Measurements from ENCODE around the gene CAV2. TPM values are rescaled to one million over a fixed set of nuclear protein-coding genes. Genes with fewer than 3 reads are reported as not detected.
A peak's percentile ranks its signal among the peaks of the same experiment; 100 is the strongest.

Gene CAV2
- total and polyA plus RNA-seq, 9 of the 15 experiments (the other 6 are each of a cell fraction or from before 2014, with no cell fraction given): 16.1 to 137 (median 38.3) TPM

GRCh38 chr7:116501425-116502167 is 2.1 kb downstream of the CAV2 start (continued):
- TF ChIP-seq ZNF518B (CRISPR knock-in tag; IDR thresholded peaks at IDR 0.05) (no peak), HOXB6 (CRISPR knock-in tag; IDR thresholded peaks at IDR 0.05; ENCODE audit: borderline replicate concordance) (no peak), HDAC2 (IDR thresholded peaks at IDR 0.05) (peak; percentile 81; the same call in 1 of the 2 replicates), SPI1 (IDR thresholded peaks at IDR 0.05; ENCODE audit: borderline replicate concordance, low read depth, low read length) (no peak), ZNF444 (CRISPR knock-in tag; IDR thresholded peaks at IDR 0.05) (no peak), USF1 (CRISPR knock-in tag; IDR thresholded peaks at IDR 0.05) (no peak), MCM3 (IDR thresholded peaks at IDR 0.05) (no peak), EHMT2 (IDR thresholded peaks at IDR 0.05) (peak; percentile 54), ADNP (tag; IDR thresholded peaks at IDR 0.05) (peak; percentile 74; the same call in 1 of the 2 replicates), ZFP91 (CRISPR knock-in tag; IDR thresholded peaks at IDR 0.05) (no peak), TRIM25 (IDR thresholded peaks at IDR 0.05; ENCODE audit: borderline replicate concordance) (no peak), ZNF764 (CRISPR knock-in tag; IDR thresholded peaks at IDR 0.05; ENCODE audit: low read depth) (0 out of 2 replicates have a peak, but pooled peaks have one; percentile 26), ZNF57 (CRISPR knock-in tag; IDR thresholded peaks at IDR 0.05) (no peak), SMAD1 (IDR thresholded peaks at IDR 0.05; ENCODE audit: low read depth, low read length, partially characterized antibody) (peak; percentile 85), HSF4 (CRISPR knock-in tag; IDR thresholded peaks at IDR 0.05; ENCODE audit: borderline replicate concordance) (no peak), ZBTB11 (CRISPR knock-in tag; IDR thresholded peaks at IDR 0.05) (no peak; a peak in 1 of 6 replicates)

Data from K562 (cell line).